ENCODE results near the gene GPR17. TPM values are rescaled to one million over a fixed set of nuclear protein-coding genes. Genes with fewer than 3 reads are reported as not detected.

Gene GPR17
- total RNA-seq, 1 experiment from 2014 or later = 1.0 TPM

DNA sequence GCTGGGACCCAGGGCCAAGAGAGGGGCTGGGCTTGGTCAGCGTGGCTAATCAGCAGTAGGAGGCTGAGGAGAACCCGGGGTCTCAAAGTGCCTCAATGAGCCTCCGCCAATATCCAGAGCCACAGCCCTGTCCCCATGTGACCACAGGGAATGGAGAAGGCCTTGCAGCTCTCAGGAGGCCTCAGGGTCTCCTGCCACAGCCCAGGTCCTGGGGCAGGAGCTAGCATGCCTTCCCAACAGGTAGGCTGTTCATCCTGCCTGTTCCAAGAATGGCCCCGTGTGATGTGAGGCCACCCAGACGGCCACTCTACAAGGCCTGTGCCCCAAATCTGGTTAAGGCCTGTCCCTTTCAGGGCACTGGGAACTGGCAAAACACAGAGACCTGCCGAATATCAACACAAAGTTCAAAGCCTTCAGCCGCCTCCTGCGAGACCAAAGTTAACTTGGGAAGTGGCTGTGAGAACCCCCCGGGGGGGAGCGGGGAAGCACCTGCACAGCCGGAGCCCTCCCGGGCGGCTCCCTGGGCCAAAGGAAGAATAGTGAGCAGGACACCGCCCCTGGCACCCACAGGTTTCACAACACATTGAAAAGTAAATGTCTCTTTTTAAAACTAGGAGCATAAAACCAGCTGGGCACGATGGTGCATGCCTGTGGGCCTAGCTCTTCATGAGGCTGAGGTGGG, 33.9 kb downstream of the GPR17 start:
- POLR2A ChIA-PET (ENCODE audit: unreplicated experiment) = interaction anchor here (0.7 kb wide), 1 partner anchor 342 kb away, joined by 3 read pairs; no protein-coding TSS in a partner anchor

DNA sequence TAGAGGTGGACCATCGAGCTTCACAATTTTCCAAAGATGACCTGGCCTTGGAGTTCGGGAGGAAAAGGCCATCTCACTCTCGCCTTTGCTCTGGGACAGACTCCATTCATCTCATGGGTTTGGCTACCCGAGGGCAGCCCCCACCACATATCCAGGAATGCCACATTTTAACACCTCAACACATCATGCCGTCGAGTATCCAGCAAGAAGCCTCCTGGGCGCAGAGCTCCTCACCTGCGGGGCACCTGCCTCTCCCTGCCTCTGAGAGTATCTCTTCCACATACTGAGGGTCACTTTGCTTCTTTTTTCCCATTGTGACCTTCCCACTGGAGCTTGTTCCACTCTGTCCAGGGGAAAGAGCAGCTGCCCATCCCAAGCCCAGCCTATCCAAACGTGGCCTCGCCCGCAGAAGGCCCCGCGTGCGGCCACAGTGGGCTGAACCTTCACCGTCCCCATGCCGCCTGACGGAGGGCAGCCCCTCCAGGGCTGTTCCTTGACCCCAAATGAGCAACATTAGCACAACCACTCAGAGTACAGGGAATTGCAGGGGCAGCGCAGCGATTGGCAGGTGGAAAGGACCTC, 34.8 kb downstream of the GPR17 start:
- H4K20me1 ChIP-seq (ENCODE audit: low read length) = no peaks in the 10 kb centered on the region
- DNase-seq = no peak
- no peaks in the 10 kb centered on the region for H3K79me2 ChIP-seq (ENCODE audit: low read length)
- H3K4me2 ChIP-seq (ENCODE audit: low read length) = no peak overlapping the region
- ATAC-seq = no peak
- no peak overlapping the region for H3K9ac ChIP-seq (ENCODE audit: low read length)
- H2AFZ ChIP-seq (ENCODE audit: low read length) = no peak overlapping the region
- no peaks in the 10 kb centered on the region for H3K9me2 ChIP-seq (replicated peaks; ENCODE audit: low read length)
- no peaks in the 10 kb centered on the region for H3K4me1 ChIP-seq (ENCODE audit: insufficient read depth, low read length)
- ChIA-PET CTCF (no interaction called here), POLR2A (ENCODE audit: unreplicated experiment) (no interaction called here)
- no peaks in the 10 kb centered on the region for H3F3A ChIP-seq (ENCODE audit: low read length, unreplicated experiment)
- no peaks in the 10 kb centered on the region for H3K9me3 ChIP-seq (ENCODE audit: low read length)
- no peaks in the 10 kb centered on the region for H3K36me3 ChIP-seq (ENCODE audit: low read depth, low read length)
- H3K4me3 ChIP-seq (ENCODE audit: low read length) = no peak overlapping the region
- H3K27me3 ChIP-seq (ENCODE audit: low read length) = no peaks in the 10 kb centered on the region
- TF ChIP-seq CTCF (conservative IDR thresholded peaks at IDR 0.05; ENCODE audit: low read depth, low read length) (no peak), EZH2 (IDR thresholded peaks at IDR 0.05; ENCODE audit: low read length, unreplicated experiment) (no peak)
- intact Hi-C loops (cut with micrococcal nuclease) = no loop called here
- no TSS peak for BruUV-seq (replicated peaks)
- H3K27ac ChIP-seq (ENCODE audit: low read length) = no peak overlapping the region

More for the DNA sequence above, 33.9 kb downstream of the GPR17 start:
- BruUV-seq (replicated peaks) = no TSS peak
- Histone ChIP-seq H3K36me3 (ENCODE audit: low read depth, low read length) (no peaks in the 10 kb centered on the region), H3K79me2 (ENCODE audit: low read length) (no peaks in the 10 kb centered on the region), H3K9me3 (ENCODE audit: low read length) (no peaks in the 10 kb centered on the region), H3K9ac (ENCODE audit: low read length) (no peak overlapping the region), H2AFZ (ENCODE audit: low read length) (no peak overlapping the region), H3K27me3 (ENCODE audit: low read length) (no peaks in the 10 kb centered on the region), H3K9me2 (replicated peaks; ENCODE audit: low read length) (no peaks in the 10 kb centered on the region), H3F3A (ENCODE audit: low read length, unreplicated experiment) (no peaks in the 10 kb centered on the region), H4K20me1 (ENCODE audit: low read length) (no peaks in the 10 kb centered on the region), H3K4me2 (ENCODE audit: low read length) (no peak overlapping the region), H3K4me3 (ENCODE audit: low read length) (no peak overlapping the region), H3K27ac (ENCODE audit: low read length) (no peak overlapping the region), H3K4me1 (ENCODE audit: insufficient read depth, low read length) (no peaks in the 10 kb centered on the region)
- TF ChIP-seq CTCF (conservative IDR thresholded peaks at IDR 0.05; ENCODE audit: low read depth, low read length) = no peak
- TF ChIP-seq EZH2phosphoT487 (IDR thresholded peaks at IDR 0.05; ENCODE audit: borderline replicate concordance, low read length) = no peak
- no peak for TF ChIP-seq EZH2 (IDR thresholded peaks at IDR 0.05; ENCODE audit: low read length, unreplicated experiment)
- DNase-seq = no peak
- intact Hi-C loops (cut with micrococcal nuclease) = no loop called here
- ATAC-seq = no peak
- CTCF ChIA-PET = interaction anchor here (0.7 kb wide), 1 partner anchor 201 kb away, joined by 4 read pairs; no protein-coding TSS in a partner anchor

DNA sequence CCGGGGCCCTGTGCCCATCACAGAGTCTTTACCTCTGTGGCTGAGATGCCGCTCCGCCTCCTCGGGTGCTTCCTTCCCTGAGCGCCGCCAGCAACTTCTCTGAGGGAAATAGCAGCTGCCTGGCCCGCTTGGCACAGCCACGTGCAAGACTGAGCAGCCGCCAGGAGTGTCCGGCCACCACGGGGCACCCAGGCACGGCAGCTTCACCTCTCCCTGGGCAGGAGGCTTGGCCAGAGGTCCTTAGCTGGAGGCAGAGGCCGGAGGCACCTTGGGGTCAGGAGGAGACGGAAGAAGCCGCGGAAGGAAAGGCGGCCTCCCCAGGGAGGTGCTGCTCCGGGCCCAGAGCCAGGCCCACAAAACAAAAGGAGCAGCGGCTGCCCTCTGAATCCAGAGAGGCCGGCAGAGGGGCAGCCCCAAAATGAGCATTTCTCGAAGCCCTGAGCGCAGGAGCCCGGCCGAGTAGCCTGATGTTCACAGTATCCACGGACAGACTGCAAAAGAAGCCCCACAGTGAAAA, 35.4 kb downstream of the GPR17 start:
- H3K9ac ChIP-seq (ENCODE audit: low read length) = no peak overlapping the region
- H3K4me2 ChIP-seq (ENCODE audit: low read length) = no peak overlapping the region
- H3K4me3 ChIP-seq (ENCODE audit: low read length) = no peak overlapping the region
- no peaks in the 10 kb centered on the region for H3K9me3 ChIP-seq (ENCODE audit: low read length)
- TF ChIP-seq EZH2phosphoT487 (IDR thresholded peaks at IDR 0.05; ENCODE audit: borderline replicate concordance, low read length) (no peak), CTCF (conservative IDR thresholded peaks at IDR 0.05; ENCODE audit: low read depth, low read length) (no peak), EZH2 (IDR thresholded peaks at IDR 0.05; ENCODE audit: low read length, unreplicated experiment) (no peak)
- H3K79me2 ChIP-seq (ENCODE audit: low read length) = no peaks in the 10 kb centered on the region
- no peaks in the 10 kb centered on the region for H3K36me3 ChIP-seq (ENCODE audit: low read depth, low read length)
- no peaks in the 10 kb centered on the region for H3K27me3 ChIP-seq (ENCODE audit: low read length)
- H3K27ac ChIP-seq (ENCODE audit: low read length) = no peak overlapping the region
- ChIA-PET CTCF (no interaction called here), POLR2A (ENCODE audit: unreplicated experiment) (no interaction called here)
- BruUV-seq (replicated peaks) = no TSS peak
- no peaks in the 10 kb centered on the region for H3K9me2 ChIP-seq (replicated peaks; ENCODE audit: low read length)
- H4K20me1 ChIP-seq (ENCODE audit: low read length) = no peaks in the 10 kb centered on the region
- intact Hi-C loops (cut with micrococcal nuclease) = no loop called here
- no peaks in the 10 kb centered on the region for H3K4me1 ChIP-seq (ENCODE audit: insufficient read depth, low read length)
- H2AFZ ChIP-seq (ENCODE audit: low read length) = no peak overlapping the region
- H3F3A ChIP-seq (ENCODE audit: low read length, unreplicated experiment) = no peaks in the 10 kb centered on the region
- DNase-seq = no peak
- no peak for ATAC-seq

Data from PC-3 (cell line).